OCI-M1 (cell line): ENCODE results near the gene SLC19A1.

Experiments
- DNase-seq: peaks from one replicate; lab custom pipeline; 2025; lab: John Stamatoyannopoulos, UW

The SLC19A1 gene

DNA sequence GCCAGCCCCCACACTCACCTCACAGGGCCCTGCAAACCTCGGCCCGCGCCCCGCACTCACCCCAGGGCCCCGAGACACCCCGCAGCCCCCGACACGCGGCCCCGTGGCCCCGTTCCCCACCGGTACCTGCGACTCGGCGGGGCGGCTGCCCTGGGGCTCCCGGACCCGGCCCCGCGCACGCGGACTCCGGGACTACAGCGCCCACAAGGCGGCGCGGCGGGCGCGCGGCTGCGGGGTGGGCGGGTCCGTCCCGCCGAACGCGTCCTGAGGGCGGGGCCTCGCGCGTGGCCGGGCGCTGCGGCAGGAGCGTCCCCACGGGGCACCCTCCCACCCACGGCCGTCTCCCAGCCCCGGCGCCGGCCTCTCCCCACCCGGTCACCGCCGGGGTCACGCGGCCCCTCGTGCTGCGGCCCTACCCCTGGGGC lies at the start of gene SLC19A1:
SLC19A1 (minus strand) TSS at position 199 of the 425 bp plus-strand sequence. CDS start 4,481 bp downstream, outside the sequence.
- peak; percentile 82 for DNase-seq

DNA sequence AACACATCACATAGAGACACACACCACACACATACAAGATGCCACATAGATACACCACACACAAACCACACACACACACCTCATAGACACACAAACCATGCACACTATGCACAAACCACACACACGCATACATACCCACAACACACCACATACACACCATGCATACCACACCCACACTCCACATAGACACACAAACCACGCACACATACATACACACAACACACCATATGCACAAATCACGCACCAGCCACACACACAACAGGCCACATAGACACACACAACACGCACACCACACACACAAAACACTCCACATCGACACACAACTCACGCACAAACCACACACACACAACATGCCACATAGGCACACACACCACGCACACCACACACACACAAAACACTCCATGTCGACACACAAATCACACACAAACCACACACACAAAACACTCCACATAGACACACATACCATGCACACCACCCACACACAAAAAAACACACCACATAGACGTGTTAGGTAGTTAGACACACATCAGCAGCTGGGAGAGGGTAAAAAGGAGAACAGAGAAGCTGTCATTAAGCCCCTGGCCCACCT lies 49.5 kb upstream of the SLC19A1 start:
- DNase-seq, result no peak

GRCh38 chr21:45590726-45591618 lies 48.7 kb upstream of the SLC19A1 start:
- DNase-seq, result peak; percentile 79

GRCh38 chr21:45590246-45590725 lies 48.0 kb upstream of the SLC19A1 start:
- DNase-seq, result peak; percentile 72

GRCh38 chr21:45589686-45590245 lies 47.5 kb upstream of the SLC19A1 start:
- DNase-seq, result no peak

- no peak for DNase-seq
These were observed 46.7 kb upstream of the SLC19A1 start for GRCh38 chr21:45588871-45589491.

DNA sequence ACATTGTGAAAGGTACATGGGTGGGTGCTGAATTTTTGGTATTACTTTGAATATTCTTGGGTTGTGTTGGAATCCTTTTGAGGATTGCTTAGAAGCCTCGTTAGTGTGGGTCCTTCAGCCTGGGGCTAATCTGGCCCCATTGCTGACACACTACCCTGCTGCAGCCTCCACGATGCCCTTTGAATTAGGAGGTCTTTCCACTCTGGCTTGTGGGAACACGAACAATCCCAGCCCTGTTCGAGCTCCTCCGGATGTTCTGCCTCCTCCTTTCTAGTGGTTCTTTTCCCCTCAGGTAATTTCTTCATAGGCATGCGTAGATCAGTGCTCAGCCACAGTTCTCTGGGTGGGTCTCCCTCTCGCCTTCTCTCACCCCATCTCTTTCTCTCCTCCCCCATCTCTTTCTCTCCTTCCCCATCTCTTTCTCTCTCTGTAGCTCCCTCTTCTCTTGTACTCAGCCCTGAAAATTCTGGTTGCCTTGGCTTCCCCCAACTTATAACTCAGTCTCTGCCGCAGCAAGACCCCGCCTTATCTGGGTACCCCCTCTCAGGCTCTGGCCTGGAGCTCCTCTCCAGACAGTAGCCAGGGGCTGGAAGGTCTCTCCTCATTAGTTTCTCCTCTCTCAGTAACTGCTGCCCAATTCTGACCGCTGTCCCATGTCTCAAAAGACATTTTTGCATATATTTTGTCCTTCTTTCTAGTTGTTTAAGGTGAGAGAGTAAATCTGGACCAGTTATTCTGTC lies 46.0 kb upstream of the SLC19A1 start:
- no peak for DNase-seq

DNA sequence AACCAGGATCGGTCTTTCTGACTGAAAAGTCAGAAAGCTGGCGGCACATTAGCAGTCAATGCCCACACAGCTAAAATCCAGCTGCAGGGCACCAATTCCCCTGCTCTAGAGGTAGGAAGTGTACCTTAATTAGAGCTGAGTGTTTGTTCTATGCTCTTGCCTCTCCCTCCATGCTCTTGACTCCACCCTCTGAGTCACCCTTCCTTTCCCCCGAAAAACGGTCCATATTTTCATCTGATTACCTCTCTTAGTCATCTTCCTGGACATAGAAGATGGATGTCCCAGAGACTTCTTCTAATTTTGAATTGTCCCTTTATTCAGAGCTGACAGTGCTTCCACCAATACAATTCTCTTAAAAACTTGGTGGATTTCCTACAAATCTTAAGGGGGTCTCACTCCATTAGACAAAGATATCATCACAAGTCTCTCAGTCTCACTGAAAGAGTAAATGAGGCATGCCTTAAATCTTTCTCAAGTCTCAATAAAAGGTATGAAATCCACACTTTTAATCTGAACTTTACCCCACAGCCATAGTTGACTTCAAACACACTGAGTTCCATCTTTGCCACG lies 44.1 kb upstream of the SLC19A1 start:
- peak; percentile 21 for DNase-seq

GRCh38 chr21:45584786-45585185 lies 42.5 kb upstream of the SLC19A1 start:
- no peak for DNase-seq

- no peak for DNase-seq
These were observed 41.7 kb upstream of the SLC19A1 start for GRCh38 chr21:45583831-45584509.

DNA sequence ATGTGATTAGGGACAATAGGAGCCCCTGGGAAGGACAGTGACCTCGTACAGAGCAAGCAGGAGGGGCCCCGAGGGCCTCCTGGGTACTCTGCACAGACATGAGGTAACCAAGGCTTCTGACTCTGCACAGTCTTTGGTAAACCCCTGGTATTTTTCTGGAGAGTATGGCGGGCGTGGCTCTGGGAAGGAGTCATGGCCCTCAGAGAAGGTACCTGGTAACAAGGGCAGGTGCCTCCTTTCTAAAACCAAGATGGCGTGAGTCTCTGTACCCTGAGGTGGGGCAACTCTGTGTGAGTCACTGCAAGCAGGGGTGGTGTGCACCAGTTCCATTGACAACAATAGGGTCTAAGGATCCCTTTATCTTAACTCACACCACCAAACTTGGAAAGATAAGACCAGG lies 39.9 kb upstream of the SLC19A1 start:
- no peak for DNase-seq

DNA sequence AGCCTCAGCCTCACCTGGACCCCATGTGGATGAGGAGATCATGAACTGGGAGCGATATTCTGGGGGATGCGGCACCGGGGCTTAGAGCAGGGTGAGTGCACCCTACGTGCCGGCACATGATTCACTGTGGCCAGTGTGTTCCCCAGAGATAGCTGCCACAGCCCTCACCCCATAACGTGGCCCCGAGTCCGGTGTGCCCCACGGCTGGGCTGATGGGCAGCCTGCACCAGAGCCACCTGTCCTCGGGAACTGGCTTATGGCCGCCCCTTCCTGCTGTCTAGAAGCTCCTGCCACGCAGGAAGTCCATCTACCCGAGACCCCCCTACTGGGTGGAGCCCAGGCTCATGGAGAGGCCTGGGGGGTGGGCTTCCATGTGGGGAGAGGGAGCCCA lies 39.1 kb upstream of the SLC19A1 start:
- no peak for DNase-seq

- DNase-seq, result no peak
These were observed 38.5 kb upstream of the SLC19A1 start for GRCh38 chr21:45580576-45581321.

GRCh38 chr21:45580181-45580575 lies 37.9 kb upstream of the SLC19A1 start:
- DNase-seq, result no peak

DNA sequence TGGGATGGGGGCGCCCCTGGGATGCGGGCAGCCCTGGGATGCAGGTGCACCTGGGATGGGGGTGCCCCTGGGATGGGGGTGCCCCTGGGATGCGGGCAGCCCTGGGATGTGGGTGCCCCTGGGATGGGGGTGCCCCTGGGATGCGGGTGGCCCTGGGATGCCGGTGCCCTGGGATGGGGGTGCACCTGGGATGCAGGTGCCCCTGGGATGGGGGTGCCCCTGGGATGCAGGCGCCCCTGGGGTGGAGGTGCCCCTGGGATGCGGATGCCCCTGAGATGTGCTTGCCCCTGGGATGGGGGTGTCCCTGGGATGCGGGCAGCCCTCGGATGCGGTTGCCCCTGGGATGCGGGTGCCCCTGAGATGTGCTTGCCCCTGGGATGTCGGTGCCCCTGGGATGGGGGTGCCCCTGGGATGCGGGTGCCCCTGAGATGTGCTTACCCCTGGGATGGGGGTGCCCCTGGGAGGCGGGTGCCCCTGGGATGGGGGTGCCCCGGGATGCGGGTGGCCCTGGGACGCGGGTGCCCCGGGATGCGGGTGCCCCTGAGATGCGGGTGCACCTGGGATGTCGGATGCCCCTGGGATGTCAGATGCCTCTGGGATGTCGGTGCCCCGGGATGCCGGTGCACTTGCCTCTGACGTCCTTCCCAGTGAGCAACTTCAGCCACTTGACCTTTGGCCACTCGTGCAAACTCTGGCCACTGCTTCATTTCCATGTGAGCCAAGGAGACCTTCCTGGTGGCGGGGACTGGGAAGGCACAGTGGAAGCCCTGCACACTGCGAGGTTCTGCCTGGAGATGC lies 37.3 kb upstream of the SLC19A1 start:
- no peak for DNase-seq

- no peak for DNase-seq
These were observed 36.7 kb upstream of the SLC19A1 start for GRCh38 chr21:45578811-45579381.

DNA sequence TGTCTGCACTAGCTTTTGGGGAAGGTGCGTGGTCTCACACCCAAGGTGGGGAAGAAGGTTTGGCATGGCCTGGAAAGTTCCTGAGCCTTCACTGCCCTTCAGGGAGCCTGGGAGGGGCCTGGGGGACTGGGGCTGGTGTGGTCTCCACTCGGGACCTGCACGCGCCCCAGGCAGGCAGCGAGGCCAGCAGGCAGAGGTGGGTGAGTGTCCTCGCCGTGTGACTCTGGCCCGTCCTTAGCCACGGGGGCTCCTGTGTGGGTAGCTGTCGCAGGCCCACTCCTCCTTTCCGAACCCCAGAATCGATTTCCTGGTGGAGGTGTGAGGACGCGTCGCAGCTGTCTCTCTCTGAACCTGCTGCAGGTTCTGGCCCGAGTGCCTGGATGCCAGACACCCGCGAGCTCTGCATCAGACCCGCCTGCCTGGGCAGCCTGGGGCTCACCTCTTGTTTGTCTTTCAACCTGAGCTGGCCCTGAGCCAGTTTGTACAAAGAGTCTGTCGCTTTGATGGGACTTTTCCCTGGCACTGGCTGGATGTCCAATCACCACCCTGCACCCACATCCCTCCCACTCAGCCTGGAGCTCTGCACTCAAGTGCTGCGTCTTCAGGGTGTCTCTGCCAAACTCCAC lies 36.0 kb upstream of the SLC19A1 start:
- DNase-seq, result no peak

- DNase-seq, result no peak
These were observed 35.5 kb upstream of the SLC19A1 start for GRCh38 chr21:45577801-45578175.
